Peyer's patch (tissue), 4 donors: ENCODE measurements around the gene MTFP1. TPM values are rescaled to one million over a fixed set of nuclear protein-coding genes. Genes with fewer than 3 reads are reported as not detected.

Experiments
- DNase-seq, 3 donors: peaks; one replicate each; pipeline ENCODE4 v3.0.0-alpha.2; 2017 to 2019
- H3K27ac ChIP-seq, 4 donors: fragments of 200-600 bp; sonication (generic); one replicate each; pipeline ENCODE4 v1.5.1; 2016 to 2019
- H3K27me3 ChIP-seq, 2 donors: fragments of 200-600 bp; sonication (generic); one replicate each; pipeline ENCODE4 v1.5.1; 2019
- H3K36me3 ChIP-seq, 3 donors: fragments of 200-600 bp; sonication (generic); one replicate each; pipeline ENCODE4 v1.5.1; 2016 to 2019
- H3K4me1 ChIP-seq, 4 donors: fragments of 200-600 bp; sonication (generic); one replicate each; pipeline ENCODE4 v1.5.1; 2016 to 2019
- H3K4me3 ChIP-seq, 4 donors: fragments of 200-600 bp; sonication (generic); 1 replicate in 3 of 4; 2 replicates in 1 of 4; pipeline ENCODE4 v1.5.1; 2016 to 2019; ENCODE audit warnings: mild to moderate bottlenecking in 1 of 4
- H3K9me3 ChIP-seq, 4 donors: fragments of 200-600 bp; sonication (generic); one replicate each; pipeline ENCODE4 v1.5.1; 2016 to 2019; ENCODE audit warnings: mild to moderate bottlenecking in 1 of 4
- POLR2A ChIP-seq, 2 donors: fragments of 450-650 bp; IDR thresholded peaks; one replicate each; pipeline ENCODE4 v1.5.1; 2017; ENCODE audit warnings: antibody characterized with exemption in 2 of 2, mild to moderate bottlenecking in 2 of 2, moderate library complexity in 2 of 2
- total RNA-seq, 4 donors: library from RNA; depleted of rRNA; stranded (reverse); fragments of >200 nt; gene quantifications; one replicate each; pipeline ENCODE4 v1.1.0, GENCODE V29; 2016
- TF ChIP-seq, protein P1 (sequence below), 6 experiments: fragments of 450-650 bp in 4 of 6; fragments of 200-600 bp in 2 of 6; sonication (generic) in 1 of 6; IDR thresholded peaks; one replicate each; pipeline ENCODE4 v1.5.1; 2017 to 2019; ENCODE audit warnings: antibody characterized with exemption in 6 of 6, mild to moderate bottlenecking in 3 of 6, moderate library complexity in 1 of 6

MTFP1 gene
- total RNA-seq, 4 donors from 2014 or later = 12.4 to 24.7 (median 19.2) TPM

GRCh38 chr22:30385942-30386341, 39.6 kb upstream of the MTFP1 start:
- no peak for TF ChIP-seq POLR2A (IDR thresholded peaks at IDR 0.05)
- TF ChIP-seq, protein P1, sequence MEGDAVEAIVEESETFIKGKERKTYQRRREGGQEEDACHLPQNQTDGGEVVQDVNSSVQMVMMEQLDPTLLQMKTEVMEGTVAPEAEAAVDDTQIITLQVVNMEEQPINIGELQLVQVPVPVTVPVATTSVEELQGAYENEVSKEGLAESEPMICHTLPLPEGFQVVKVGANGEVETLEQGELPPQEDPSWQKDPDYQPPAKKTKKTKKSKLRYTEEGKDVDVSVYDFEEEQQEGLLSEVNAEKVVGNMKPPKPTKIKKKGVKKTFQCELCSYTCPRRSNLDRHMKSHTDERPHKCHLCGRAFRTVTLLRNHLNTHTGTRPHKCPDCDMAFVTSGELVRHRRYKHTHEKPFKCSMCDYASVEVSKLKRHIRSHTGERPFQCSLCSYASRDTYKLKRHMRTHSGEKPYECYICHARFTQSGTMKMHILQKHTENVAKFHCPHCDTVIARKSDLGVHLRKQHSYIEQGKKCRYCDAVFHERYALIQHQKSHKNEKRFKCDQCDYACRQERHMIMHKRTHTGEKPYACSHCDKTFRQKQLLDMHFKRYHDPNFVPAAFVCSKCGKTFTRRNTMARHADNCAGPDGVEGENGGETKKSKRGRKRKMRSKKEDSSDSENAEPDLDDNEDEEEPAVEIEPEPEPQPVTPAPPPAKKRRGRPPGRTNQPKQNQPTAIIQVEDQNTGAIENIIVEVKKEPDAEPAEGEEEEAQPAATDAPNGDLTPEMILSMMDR (IDR thresholded peaks at IDR 0.05) = no peak
- H3K27me3 ChIP-seq = no peaks in the 10 kb centered on the region
- H3K9me3 ChIP-seq = no peaks in the 10 kb centered on the region
- no peak overlapping the region for H3K4me3 ChIP-seq
- peaks cover 0 to 13% (median 3%) of the 10 kb centered on the region in 4 donors for H3K4me1 ChIP-seq
- no peak for DNase-seq
- H3K36me3 ChIP-seq = no peaks in the 10 kb centered on the region
- H3K27ac ChIP-seq = no peak overlapping the region

- TF ChIP-seq, protein P1 (IDR thresholded peaks at IDR 0.05) = no peak
- no peak for TF ChIP-seq POLR2A (IDR thresholded peaks at IDR 0.05)
Observed at GRCh38 chr22:30386608-30386959, 39.0 kb upstream of the MTFP1 start.

GRCh38 chr22:30386960-30387827, 38.4 kb upstream of the MTFP1 start, which contains the start of gene RNF215:
RNF215 (minus strand) TSS chr22:30387411; CDS start chr22:30387313, 98 bp downstream.
- no peak for TF ChIP-seq POLR2A (IDR thresholded peaks at IDR 0.05)
- TF ChIP-seq, protein P1 (IDR thresholded peaks at IDR 0.05) = peak; percentile 89 to 95 (median 92)
- peak; percentile 77 to 91 (median 91) for DNase-seq
- Histone ChIP-seq H3K9me3 (no peaks in the 10 kb centered on the region), H3K36me3 (no peaks in the 10 kb centered on the region), H3K4me3 (peak within 1 kb of the TSS; percentile 44 to 96 (median 61)), H3K4me1 (peaks cover 0 to 13% (median 3%) of the 10 kb centered on the region in 4 donors), H3K27me3 (no peaks in the 10 kb centered on the region), H3K27ac (peak within 1 kb of the TSS; percentile 55 to 89 (median 68))

More at GRCh38 chr22:30386608-30386959, 39.0 kb upstream of the MTFP1 start:
- Histone ChIP-seq H3K36me3 (no peaks in the 10 kb centered on the region), H3K4me1 (peaks cover 0 to 13% (median 3%) of the 10 kb centered on the region in 4 donors), H3K9me3 (no peaks in the 10 kb centered on the region), H3K4me3 (peak overlapping the region; percentile 44 to 96 (median 61)), H3K27me3 (no peaks in the 10 kb centered on the region), H3K27ac (peak overlapping the region; percentile 55 to 89 (median 68))
- no peak for DNase-seq

- H3K27ac ChIP-seq = no peak overlapping the region
- peak; percentile 82 to 92 (median 83) for DNase-seq
- no peak overlapping the region for H3K4me3 ChIP-seq
- no peaks in the 10 kb centered on the region for H3K27me3 ChIP-seq
- no peaks in the 10 kb centered on the region for H3K36me3 ChIP-seq
- TF ChIP-seq, protein P1 (IDR thresholded peaks at IDR 0.05) = peak; percentile 75 to 95 (median 90)
- no peak for TF ChIP-seq POLR2A (IDR thresholded peaks at IDR 0.05)
- no peaks in the 10 kb centered on the region for H3K9me3 ChIP-seq
- peaks cover 0 to 12% (median 3%) of the 10 kb centered on the region in 4 donors for H3K4me1 ChIP-seq
Observed at GRCh38 chr22:30390974-30391691, 34.4 kb upstream of the MTFP1 start.

DNA sequence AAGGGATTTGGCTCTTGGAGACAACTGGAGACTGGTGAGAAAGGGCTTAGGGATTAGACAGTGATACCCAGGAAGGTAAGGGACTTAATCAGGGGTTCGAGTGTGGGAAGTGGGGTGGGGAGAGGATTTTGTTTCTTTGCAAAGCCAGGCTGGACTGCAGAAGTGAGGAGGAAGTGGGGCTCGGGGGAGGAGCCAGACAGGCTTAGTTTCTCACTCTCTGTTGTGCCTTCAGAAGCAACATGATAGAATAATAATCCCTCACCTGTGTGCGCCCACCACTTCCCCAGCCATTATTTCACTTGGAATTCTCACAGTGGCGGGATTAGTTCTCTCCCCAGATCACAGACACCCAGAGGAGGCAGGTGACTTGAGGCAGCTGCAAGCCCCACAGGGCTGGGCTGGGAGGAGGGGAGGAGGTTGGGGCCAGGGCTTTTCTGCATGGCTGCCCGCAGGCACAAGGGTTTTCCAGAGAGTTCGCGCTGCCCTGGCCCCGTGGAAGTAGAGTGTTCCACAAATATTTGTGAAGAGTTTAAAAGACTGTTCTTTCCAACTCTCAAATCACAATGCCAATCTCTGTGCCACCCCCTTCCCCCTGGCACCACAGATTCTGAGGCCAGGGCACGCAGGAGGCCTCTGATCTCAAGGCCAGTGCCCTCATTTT, 32.8 kb upstream of the MTFP1 start:
- Histone ChIP-seq H3K27ac (no peak overlapping the region), H3K36me3 (no peaks in the 10 kb centered on the region), H3K4me3 (no peak overlapping the region), H3K4me1 (peaks cover 0 to 16% (median 10%) of the 10 kb centered on the region in 4 donors), H3K9me3 (no peaks in the 10 kb centered on the region), H3K27me3 (no peaks in the 10 kb centered on the region)
- no peak for DNase-seq
- TF ChIP-seq, protein P1 (IDR thresholded peaks at IDR 0.05) = no peak
- TF ChIP-seq POLR2A (IDR thresholded peaks at IDR 0.05) = no peak
